OCI-LY3 (cell line): ENCODE results near the gene IGLL1.

ENCODE experiments used
- CTCF ChIP-seq: fragments of 200-600, 300-600 bp; sonication (generic); IDR thresholded peaks from 2 replicates; pipeline ENCODE4 v1.5.1; 2014; ENCODE audit warnings: antibody characterized with exemption, low read length, low read depth
- EZH2phosphoT487 ChIP-seq: fragments of 200-600 bp; shearing (Covaris generic); IDR thresholded peaks from 2 replicates; pipeline ENCODE4 v1.6.1; 2018; ENCODE audit warnings: antibody characterized with exemption, mixed run types, low read depth

GRCh38 chr22:23552573-23552972 is 27.5 kb downstream of the IGLL1 start:
- TF ChIP-seq CTCF, result no peak
- no peak for TF ChIP-seq EZH2phosphoT487
